IMR-90 (cell line): ENCODE results near the gene AGBL3. TPM values are rescaled to one million over a fixed set of nuclear protein-coding genes. Genes with fewer than 3 reads are reported as not detected.

Source experiments
- ATAC-seq: fragments of 200-7000 bp; cut with Tn5 transposase; 2 replicates; pipeline ENCODE4 v1.9.1; 2020; ENCODE audit warnings: low read depth, mild to moderate bottlenecking, moderate library complexity
- BruUV-seq: library from RNA; stranded (reverse); fragments of 400-500 nt; replicated peaks from 2 replicates; lab custom pipeline; 2021; lab: Mats Ljungman, UMichigan
- CTCF ChIA-PET: fragments of 300-600 bp; formaldehyde crosslinking; extraction: SDS; loops from one replicate; lab custom pipeline; 2021; ENCODE audit warnings: antibody characterized with exemption; lab: Yijun Ruan, JAX
- POLR2A ChIA-PET: fragments of 300-600 bp; sonication (Branson Sonifier 250); formaldehyde crosslinking; loops from one replicate; lab custom pipeline; 2022; ENCODE audit warnings: antibody characterized with exemption; ENCODE audit not compliant: unreplicated experiment; lab: Charles Lee
- DNase-seq: peaks from one replicate; pipeline ENCODE4 v3.0.0; 2013
- H2AFZ ChIP-seq: replicated peaks from 2 replicates; pipeline ENCODE3; 2013; ENCODE audit warnings: low read length, mild to moderate bottlenecking; ENCODE audit not compliant: poor library complexity
- H2AK5ac ChIP-seq: 2 replicates; pipeline ENCODE4 v1.6.1; 2013; ENCODE audit warnings: low read depth, low read length, inconsistent platforms
- H2AK9ac ChIP-seq: replicated peaks from 2 replicates; pipeline ENCODE3; 2013; ENCODE audit warnings: mild to moderate bottlenecking, low read depth, low read length, moderate library complexity; ENCODE audit not compliant: poor library complexity
- H2BK120ac ChIP-seq: 2 replicates; pipeline ENCODE4 v1.6.1; 2013; ENCODE audit warnings: low read depth, low read length, inconsistent platforms
- H2BK15ac ChIP-seq: 3 replicates; pipeline ENCODE4 v1.6.1; 2013; ENCODE audit warnings: low read depth, low read length, inconsistent platforms
- H2BK20ac ChIP-seq: 2 replicates; pipeline ENCODE4 v1.6.1; 2013; ENCODE audit warnings: low read depth, mild to moderate bottlenecking, inconsistent platforms, low read length, moderate library complexity
- H2BK5ac ChIP-seq: 2 replicates; pipeline ENCODE4 v1.6.1; 2013; ENCODE audit warnings: mild to moderate bottlenecking, low read depth, low read length, inconsistent platforms; ENCODE audit not compliant: poor library complexity, severe bottlenecking
- H3K14ac ChIP-seq: replicated peaks from 2 replicates; pipeline ENCODE4 v1.6.1; 2013; ENCODE audit warnings: low read depth, low read length, inconsistent platforms
- H3K18ac ChIP-seq: 2 replicates; pipeline ENCODE4 v1.6.1; 2013; ENCODE audit warnings: low read depth, low read length, control low read depth
- H3K23ac ChIP-seq: 2 replicates; pipeline ENCODE4 v1.6.1; 2013; ENCODE audit warnings: low read depth, low read length, inconsistent platforms
- H3K27ac ChIP-seq: 2 replicates; pipeline ENCODE4 v1.5.1; 2013; ENCODE audit warnings: mild to moderate bottlenecking, control low read depth, low read length; ENCODE audit not compliant: insufficient read depth
- H3K27me3 ChIP-seq: 2 replicates; pipeline ENCODE4 v1.6.1; 2013; ENCODE audit warnings: low read length; ENCODE audit not compliant: control insufficient read depth, insufficient read depth
- H3K36me3 ChIP-seq: 2 replicates; pipeline ENCODE4 v1.6.1; 2013; ENCODE audit warnings: low read length, mixed read lengths; ENCODE audit not compliant: control insufficient read depth, insufficient read depth
- H3K4ac ChIP-seq: 2 replicates; pipeline ENCODE4 v1.6.1; 2013; ENCODE audit warnings: low read depth, low read length, inconsistent platforms
- H3K4me1 ChIP-seq: 2 replicates; pipeline ENCODE4 v1.6.1; 2013; ENCODE audit warnings: low read length, mixed read lengths; ENCODE audit not compliant: control insufficient read depth, insufficient read depth
- H3K4me2 ChIP-seq: 2 replicates; pipeline ENCODE4 v1.6.1; 2013; ENCODE audit warnings: low read depth, mild to moderate bottlenecking, control low read depth, low read length, moderate library complexity
- H3K4me3 ChIP-seq: 2 replicates; pipeline ENCODE4 v1.5.1; 2013; ENCODE audit warnings: low read depth, mild to moderate bottlenecking, control low read depth, low read length, moderate library complexity; ENCODE audit not compliant: insufficient read depth
- H3K56ac ChIP-seq: 2 replicates; pipeline ENCODE4 v1.6.1; 2013; ENCODE audit warnings: low read length, inconsistent platforms; ENCODE audit not compliant: insufficient read depth; ENCODE audit errors: extremely low read depth
- H3K79me1 ChIP-seq, 2 experiments: 2 replicates each; pipeline ENCODE4 v1.6.1; 2013; ENCODE audit warnings: low read length in 2 of 2, inconsistent platforms in 1 of 2, low read depth in 1 of 2
- H3K9ac ChIP-seq: 2 replicates; pipeline ENCODE4 v1.6.1; 2013; ENCODE audit warnings: low read depth, low read length, control low read depth
- H3K9me1 ChIP-seq: 2 replicates; pipeline ENCODE4 v1.6.1; 2013; ENCODE audit warnings: low read length, inconsistent platforms; ENCODE audit not compliant: insufficient read depth
- H3K9me3 ChIP-seq: 2 replicates; pipeline ENCODE4 v1.6.1; 2013; ENCODE audit warnings: low read length; ENCODE audit not compliant: control insufficient read depth, insufficient read depth
- H4K20me1 ChIP-seq: 2 replicates; pipeline ENCODE4 v1.6.1; 2013; ENCODE audit warnings: low read length, inconsistent platforms; ENCODE audit not compliant: insufficient read depth
- H4K5ac ChIP-seq: 2 replicates; pipeline ENCODE4 v1.6.1; 2013; ENCODE audit warnings: mild to moderate bottlenecking, low read depth, low read length, control low read depth
- H4K8ac ChIP-seq, 2 experiments: 2 replicates each; pipeline ENCODE4 v1.6.1; 2013; ENCODE audit warnings: low read depth in 2 of 2, low read length in 2 of 2, control low read depth in 1 of 2, inconsistent platforms in 1 of 2
- H4K91ac ChIP-seq: 2 replicates; pipeline ENCODE4 v1.6.1; 2013; ENCODE audit warnings: low read depth, low read length, inconsistent platforms; ENCODE audit not compliant: insufficient read depth
- CEBPB ChIP-seq: IDR thresholded peaks from 2 replicates; pipeline ENCODE4 v1.6.1; 2012; ENCODE audit warnings: low read depth, low read length, improper control_type of control experiment
- CHD1 ChIP-seq: IDR thresholded peaks from 2 replicates; pipeline ENCODE4 v1.6.1; 2012; ENCODE audit warnings: low read depth, low read length, improper control_type of control experiment
- FOS ChIP-seq: fragments of 150-350 bp; IDR thresholded peaks from 2 replicates; pipeline ENCODE4 v1.6.1; 2016; ENCODE audit warnings: low read depth, low read length
- MAFK ChIP-seq: IDR thresholded peaks from 2 replicates; pipeline ENCODE4 v1.6.1; 2012; ENCODE audit warnings: low read depth, low read length, improper control_type of control experiment
- MAZ ChIP-seq: IDR thresholded peaks from 2 replicates; pipeline ENCODE4 v1.6.1; 2012; ENCODE audit warnings: low read depth, mild to moderate bottlenecking, low read length, improper control_type of control experiment, moderate library complexity, borderline replicate concordance
- MXI1 ChIP-seq: IDR thresholded peaks from 2 replicates; pipeline ENCODE4 v1.6.1; 2012; ENCODE audit warnings: low read depth, mild to moderate bottlenecking, low read length, moderate library complexity, borderline replicate concordance
- NFE2L2 ChIP-seq: fragments of 150-350 bp; IDR thresholded peaks from 2 replicates; pipeline ENCODE4 v1.6.1; 2016; ENCODE audit warnings: low read depth, mild to moderate bottlenecking, low read length
- RAD21 ChIP-seq: IDR thresholded peaks from 2 replicates; pipeline ENCODE4 v1.6.1; 2012; ENCODE audit warnings: low read length, improper control_type of control experiment
- RCOR1 ChIP-seq: IDR thresholded peaks from 2 replicates; pipeline ENCODE4 v1.6.1; 2012; ENCODE audit warnings: mild to moderate bottlenecking, low read length, improper control_type of control experiment; ENCODE audit not compliant: insufficient replicate concordance
- RFX5 ChIP-seq: IDR thresholded peaks from 2 replicates; pipeline ENCODE4 v1.8.0; 2012; ENCODE audit warnings: low read depth, mild to moderate bottlenecking, low read length, moderate library complexity
- SMC3 ChIP-seq: fragments of 150-350 bp; IDR thresholded peaks from 2 replicates; pipeline ENCODE4 v1.6.1; 2016; ENCODE audit warnings: low read depth, mild to moderate bottlenecking, antibody characterized with exemption, low read length, moderate library complexity
- USF2 ChIP-seq: fragments of 150-350 bp; IDR thresholded peaks from 2 replicates; pipeline ENCODE4 v1.6.1; 2017; ENCODE audit warnings: mild to moderate bottlenecking, antibody characterized with exemption, low read length, low read depth
- WGBS, 2 experiments: methylation state at CpG; one replicate each; pipeline versions ENCODE4 v1.1.5 to v1.1.7; 2013; ENCODE audit warnings: missing lambda C conversion rate in 2 of 2; ENCODE audit not compliant: insufficient read length in 1 of 2; ENCODE audit errors: extremely low coverage in 2 of 2; 5-methylcytosine and 5-hydroxymethylcytosine counted together
- dilution Hi-C: fragments of 300-500 bp; cut with HindIII; formaldehyde crosslinking; loops from one replicate; pipeline ENCODE4 v1.14.3; 2018; ENCODE audit warnings: low sequenced_read_pairs; ENCODE audit not compliant: unreplicated experiment
- in situ Hi-C: fragments of 300-500 bp; cut with MboI; formaldehyde crosslinking; loops from 3 replicates; pipeline ENCODE4 v1.14.3; 2019; ENCODE audit warnings: low sequenced_read_pairs, inconsistent platforms, mixed read lengths
- intact Hi-C: fragments of 100-400 bp; cut with micrococcal nuclease; formaldehyde crosslinking; loops from 2 replicates; pipeline ENCODE4 v1.10.0; 2022
- polyA plus RNA-seq, 3 experiments: library from polyadenylated mRNA; depleted of rRNA; stranded (reverse); fragments of >200 nt; gene quantifications; 2 replicates each; pipeline ENCODE4 v1.2.3, GENCODE V29; 2012; ENCODE audit warnings: low replicate concordance in 1 of 3
- total RNA-seq: library from RNA; depleted of rRNA; stranded (reverse); fragments of >200 nt; gene quantifications from 2 replicates; pipeline ENCODE4 v1.2.3, GENCODE V29; 2012
- TF ChIP-seq, protein P1 (sequence below): fragments of 150-350 bp; IDR thresholded peaks from 2 replicates; pipeline ENCODE4 v1.6.1; 2016; ENCODE audit warnings: low read depth, mild to moderate bottlenecking, low read length, moderate library complexity, borderline replicate concordance
- TF ChIP-seq, protein P2 (sequence below): conservative IDR thresholded peaks from 2 replicates; pipeline ENCODE4 v1.5.1; 2012; ENCODE audit warnings: mild to moderate bottlenecking, low read depth, low read length, improper control_type of control experiment

AGBL3 gene
- total and polyA plus RNA-seq, 2 of the 4 experiments (the other 2 are of a cell fraction): 0.18 to 0.65 TPM

DNA sequence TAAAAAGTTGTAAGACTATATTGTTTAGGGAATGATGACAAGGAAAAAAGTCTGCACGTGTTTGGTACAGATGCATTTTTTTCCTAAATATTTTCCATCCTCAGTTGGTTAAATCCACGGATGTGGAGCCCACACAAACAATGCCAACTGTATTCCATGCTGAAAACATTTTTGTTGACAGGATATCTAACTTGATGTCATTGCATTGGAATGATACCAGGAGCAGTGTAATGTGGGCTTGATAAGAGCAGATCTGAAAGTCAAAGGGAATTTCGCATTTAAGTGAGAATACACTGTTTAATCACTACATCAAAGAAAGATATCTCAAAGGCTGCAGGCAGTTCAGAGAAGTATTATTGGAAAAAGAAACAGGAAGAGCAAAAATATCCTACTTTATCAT is 112.1 kb downstream of the AGBL3 start:
- H3K27ac ChIP-seq: no peak overlapping the region
- H3K23ac ChIP-seq: no peak overlapping the region
- H4K20me1 ChIP-seq: no peaks in the 10 kb centered on the region
- H3K4me1 ChIP-seq: no peaks in the 10 kb centered on the region
- no peak overlapping the region for H3K9ac ChIP-seq
- intact Hi-C loops: no loop called here
- no peak for DNase-seq
- H4K91ac ChIP-seq: no peak overlapping the region
- no peak overlapping the region for H3K4ac ChIP-seq
- H2BK20ac ChIP-seq: no peak overlapping the region
- no peak overlapping the region for H3K4me3 ChIP-seq
- ChIA-PET POLR2A (no interaction called here), CTCF (no interaction called here)
- no peaks in the 10 kb centered on the region for H3K9me1 ChIP-seq
- H2BK120ac ChIP-seq: no peak overlapping the region
- H3K14ac ChIP-seq: no peak overlapping the region
- H4K8ac ChIP-seq: no peak overlapping the region
- H4K5ac ChIP-seq: no peak overlapping the region
- WGBS, 2 experiments: no CpG with 5 or more reads among the region's 3 CpGs
- no peaks in the 10 kb centered on the region for H3K79me1 ChIP-seq
- TF ChIP-seq NFE2L2: no peak
- TF ChIP-seq RCOR1: no peak
- TF ChIP-seq USF2: no peak
- TF ChIP-seq, protein P1, sequence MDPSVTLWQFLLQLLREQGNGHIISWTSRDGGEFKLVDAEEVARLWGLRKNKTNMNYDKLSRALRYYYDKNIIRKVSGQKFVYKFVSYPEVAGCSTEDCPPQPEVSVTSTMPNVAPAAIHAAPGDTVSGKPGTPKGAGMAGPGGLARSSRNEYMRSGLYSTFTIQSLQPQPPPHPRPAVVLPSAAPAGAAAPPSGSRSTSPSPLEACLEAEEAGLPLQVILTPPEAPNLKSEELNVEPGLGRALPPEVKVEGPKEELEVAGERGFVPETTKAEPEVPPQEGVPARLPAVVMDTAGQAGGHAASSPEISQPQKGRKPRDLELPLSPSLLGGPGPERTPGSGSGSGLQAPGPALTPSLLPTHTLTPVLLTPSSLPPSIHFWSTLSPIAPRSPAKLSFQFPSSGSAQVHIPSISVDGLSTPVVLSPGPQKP: no peak
- no peak for TF ChIP-seq MXI1
- TF ChIP-seq RFX5: no peak
- no peak for TF ChIP-seq SMC3
- TF ChIP-seq RAD21: no peak
- no peak for TF ChIP-seq FOS
- no peak for TF ChIP-seq CEBPB
- TF ChIP-seq MAZ: no peak
- TF ChIP-seq MAFK: no peak
- TF ChIP-seq, protein P2, sequence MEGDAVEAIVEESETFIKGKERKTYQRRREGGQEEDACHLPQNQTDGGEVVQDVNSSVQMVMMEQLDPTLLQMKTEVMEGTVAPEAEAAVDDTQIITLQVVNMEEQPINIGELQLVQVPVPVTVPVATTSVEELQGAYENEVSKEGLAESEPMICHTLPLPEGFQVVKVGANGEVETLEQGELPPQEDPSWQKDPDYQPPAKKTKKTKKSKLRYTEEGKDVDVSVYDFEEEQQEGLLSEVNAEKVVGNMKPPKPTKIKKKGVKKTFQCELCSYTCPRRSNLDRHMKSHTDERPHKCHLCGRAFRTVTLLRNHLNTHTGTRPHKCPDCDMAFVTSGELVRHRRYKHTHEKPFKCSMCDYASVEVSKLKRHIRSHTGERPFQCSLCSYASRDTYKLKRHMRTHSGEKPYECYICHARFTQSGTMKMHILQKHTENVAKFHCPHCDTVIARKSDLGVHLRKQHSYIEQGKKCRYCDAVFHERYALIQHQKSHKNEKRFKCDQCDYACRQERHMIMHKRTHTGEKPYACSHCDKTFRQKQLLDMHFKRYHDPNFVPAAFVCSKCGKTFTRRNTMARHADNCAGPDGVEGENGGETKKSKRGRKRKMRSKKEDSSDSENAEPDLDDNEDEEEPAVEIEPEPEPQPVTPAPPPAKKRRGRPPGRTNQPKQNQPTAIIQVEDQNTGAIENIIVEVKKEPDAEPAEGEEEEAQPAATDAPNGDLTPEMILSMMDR: no peak
- TF ChIP-seq CHD1: no peak
- H2BK5ac ChIP-seq: no peak overlapping the region
- no peaks in the 10 kb centered on the region for H3K36me3 ChIP-seq
- ATAC-seq: no peak
- no peaks in the 10 kb centered on the region; the same call in 1 of the 2 replicates for H3K27me3 ChIP-seq
- H3K18ac ChIP-seq: no peak overlapping the region
- H3K4me2 ChIP-seq: no peak overlapping the region
- no TSS peak for BruUV-seq
- dilution Hi-C loops: no loop called here
- no peak overlapping the region for H2AK9ac ChIP-seq
- H2BK15ac ChIP-seq: no peak overlapping the region
- in situ Hi-C loops: no loop called here
- no peak overlapping the region for H3K56ac ChIP-seq
- no peak overlapping the region for H2AK5ac ChIP-seq
- no peak overlapping the region for H2AFZ ChIP-seq
- H3K9me3 ChIP-seq: no peaks in the 10 kb centered on the region
